Vagina (tissue), 2 donors: ENCODE results near the gene PHKA1. TPM values are rescaled to one million over a fixed set of nuclear protein-coding genes. Genes with fewer than 3 reads are reported as not detected.
"Not testable (repeated sequence)": the region's sequence is repeated elsewhere in the genome, so short reads cannot be mapped to it uniquely, and the experiment has no call there.

ENCODE experiments used
- DNase-seq, 2 donors: peaks; one replicate each; pipeline ENCODE4 v3.0.0-alpha.2; 2017; ENCODE audit errors: extremely low spot score in 2 of 2
- H3K27ac ChIP-seq: fragments of 200-600 bp; sonication (generic); one replicate; pipeline ENCODE4 v1.5.1; 2019
- H3K27me3 ChIP-seq: fragments of 200-600 bp; sonication (generic); one replicate; pipeline ENCODE4 v1.5.1; 2019
- H3K36me3 ChIP-seq, 2 donors: fragments of 200-600 bp; sonication (generic); one replicate each; pipeline ENCODE4 v1.5.1; 2017 to 2019
- H3K4me1 ChIP-seq: fragments of 200-600 bp; sonication (generic); one replicate; pipeline ENCODE4 v1.5.1; 2019
- H3K4me3 ChIP-seq, 2 donors: fragments of 200-600 bp; sonication (generic); 1 replicate in 1 of 2; 2 replicates in 1 of 2; pipeline ENCODE4 v1.5.1; 2016 to 2019
- H3K9me3 ChIP-seq: fragments of 200-600 bp; sonication (generic); one replicate; pipeline ENCODE4 v1.5.1; 2019
- POLR2A ChIP-seq, 2 donors: fragments of 450-650 bp; IDR thresholded peaks; one replicate each; pipeline ENCODE4 v1.6.1; 2017; ENCODE audit warnings: antibody characterized with exemption in 2 of 2, mild to moderate bottlenecking in 2 of 2, moderate library complexity in 2 of 2
- POLR2AphosphoS5 ChIP-seq, 2 donors: sonication (generic); formaldehyde crosslinking; IDR thresholded peaks; one replicate each; pipeline ENCODE4 v1.9.0; 2017; ENCODE audit warnings: antibody characterized with exemption in 2 of 2, mild to moderate bottlenecking in 2 of 2, low read depth in 1 of 2; ENCODE audit not compliant: insufficient read depth in 1 of 2
- intact Hi-C: fragments of 100-400 bp; cut with DNase I; formaldehyde crosslinking; loops from one replicate; pipeline ENCODE4 v1.15.1; 2023
- total RNA-seq: library from RNA; depleted of rRNA; stranded (reverse); fragments of >200 nt; gene quantifications from one replicate; pipeline ENCODE4 v1.2.3, GENCODE V29; 2016
- TF ChIP-seq, protein P1 (sequence below), 3 experiments: fragments of 450-650 bp in 2 of 3; fragments of 200-600 bp in 1 of 3; sonication (generic) in 1 of 3; IDR thresholded peaks; one replicate each; pipeline ENCODE4 v1.5.1; 2017 to 2019; ENCODE audit warnings: antibody characterized with exemption in 3 of 3, mild to moderate bottlenecking in 2 of 3, moderate library complexity in 2 of 3

The PHKA1 gene
- total RNA-seq, 1 donor from 2014 or later = 5.2 TPM

DNA sequence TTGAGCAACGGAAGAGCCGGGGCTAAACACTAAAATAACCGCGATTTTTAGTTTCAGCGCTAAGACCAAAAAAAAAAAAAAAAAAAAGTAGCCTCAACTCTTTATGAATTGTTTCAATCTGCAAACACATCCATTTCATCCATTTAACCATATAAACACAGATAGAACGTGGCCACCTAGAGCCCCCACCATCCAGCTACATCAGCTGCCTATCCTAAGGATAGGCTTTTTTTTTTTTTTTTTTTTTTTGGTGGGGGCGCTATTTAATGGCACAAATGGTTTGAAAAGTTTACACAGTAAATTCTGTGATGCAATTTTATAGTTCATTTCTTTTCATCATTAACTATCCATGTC is 141.0 kb downstream of the PHKA1 start:
- TF ChIP-seq POLR2A (IDR thresholded peaks at IDR 0.05) = no peak
- intact Hi-C loops = no loop called here
- Histone ChIP-seq H3K4me1 (peaks cover 5% of the 10 kb centered on the region), H3K27me3 (no peaks in the 10 kb centered on the region), H3K27ac (peak overlapping the region; percentile 60), H3K9me3 (no peaks in the 10 kb centered on the region), H3K4me3 (peak overlapping the region; percentile 55 to 61), H3K36me3 (no peaks in the 10 kb centered on the region)
- no peak for DNase-seq

DNA sequence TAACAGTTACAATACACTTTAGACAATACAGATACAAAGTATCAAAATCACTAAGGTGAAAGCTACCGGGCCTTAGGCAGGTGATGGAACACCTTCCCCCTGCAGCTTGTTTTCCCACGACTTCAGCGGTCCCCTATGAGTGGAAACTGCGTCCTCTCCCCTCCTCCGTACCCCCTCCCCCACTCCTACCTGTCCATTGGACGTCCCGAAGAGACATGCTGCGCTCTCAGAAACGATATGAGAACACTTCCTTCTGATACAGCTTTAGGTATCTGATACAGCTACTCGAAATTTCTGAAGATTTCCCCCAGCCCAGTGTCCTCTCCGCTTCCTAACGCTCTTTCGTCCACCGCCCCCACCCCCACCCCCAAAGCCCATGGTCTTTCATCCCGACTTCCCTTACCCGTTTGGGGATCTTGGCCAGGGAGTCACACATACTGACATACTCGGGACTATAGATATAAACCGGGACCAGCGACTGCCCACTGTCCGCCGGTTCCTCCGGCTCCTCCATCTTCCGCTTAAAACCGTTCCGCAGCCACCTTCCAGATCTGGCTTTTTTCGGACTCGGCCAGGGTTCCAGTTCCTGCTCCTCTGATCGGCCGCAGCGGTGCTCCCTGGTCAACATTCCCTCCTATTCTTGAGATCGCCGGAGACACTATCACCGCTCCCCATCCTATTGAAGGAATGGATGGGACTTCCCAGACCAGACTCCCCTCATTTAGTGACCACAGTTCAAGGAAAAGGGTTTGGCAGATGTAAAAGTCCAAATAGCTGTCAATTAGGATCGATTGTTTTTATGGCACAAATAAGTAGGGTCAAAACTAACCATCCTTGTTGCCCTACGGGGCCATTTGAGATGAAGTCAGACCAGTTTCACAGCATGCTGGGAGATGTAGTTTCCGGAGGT is 141.6 kb downstream of the PHKA1 start, which contains the start of gene HDAC8:
Gene HDAC8, minus strand, starts transcription at position 596 of the 910 bp plus-strand sequence. Its CDS starts 82 bp downstream, at position 514.
- Histone ChIP-seq H3K36me3 (no peaks in the 10 kb centered on the region), H3K27ac (peak within 1 kb of the TSS; percentile 60), H3K4me3 (peak within 1 kb of the TSS; percentile 55 to 61), H3K9me3 (no peaks in the 10 kb centered on the region), H3K4me1 (peaks cover 5% of the 10 kb centered on the region), H3K27me3 (no peaks in the 10 kb centered on the region)
- intact Hi-C loops = no loop called here
- TF ChIP-seq, protein P1, sequence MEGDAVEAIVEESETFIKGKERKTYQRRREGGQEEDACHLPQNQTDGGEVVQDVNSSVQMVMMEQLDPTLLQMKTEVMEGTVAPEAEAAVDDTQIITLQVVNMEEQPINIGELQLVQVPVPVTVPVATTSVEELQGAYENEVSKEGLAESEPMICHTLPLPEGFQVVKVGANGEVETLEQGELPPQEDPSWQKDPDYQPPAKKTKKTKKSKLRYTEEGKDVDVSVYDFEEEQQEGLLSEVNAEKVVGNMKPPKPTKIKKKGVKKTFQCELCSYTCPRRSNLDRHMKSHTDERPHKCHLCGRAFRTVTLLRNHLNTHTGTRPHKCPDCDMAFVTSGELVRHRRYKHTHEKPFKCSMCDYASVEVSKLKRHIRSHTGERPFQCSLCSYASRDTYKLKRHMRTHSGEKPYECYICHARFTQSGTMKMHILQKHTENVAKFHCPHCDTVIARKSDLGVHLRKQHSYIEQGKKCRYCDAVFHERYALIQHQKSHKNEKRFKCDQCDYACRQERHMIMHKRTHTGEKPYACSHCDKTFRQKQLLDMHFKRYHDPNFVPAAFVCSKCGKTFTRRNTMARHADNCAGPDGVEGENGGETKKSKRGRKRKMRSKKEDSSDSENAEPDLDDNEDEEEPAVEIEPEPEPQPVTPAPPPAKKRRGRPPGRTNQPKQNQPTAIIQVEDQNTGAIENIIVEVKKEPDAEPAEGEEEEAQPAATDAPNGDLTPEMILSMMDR (IDR thresholded peaks at IDR 0.05) = no peak
- TF ChIP-seq POLR2AphosphoS5 (IDR thresholded peaks at IDR 0.05; ENCODE audit: insufficient read depth in 1 of 2, low read depth in 1 of 2) = peak in 1 of 2 donors; percentile 14
- no peak for DNase-seq

DNA sequence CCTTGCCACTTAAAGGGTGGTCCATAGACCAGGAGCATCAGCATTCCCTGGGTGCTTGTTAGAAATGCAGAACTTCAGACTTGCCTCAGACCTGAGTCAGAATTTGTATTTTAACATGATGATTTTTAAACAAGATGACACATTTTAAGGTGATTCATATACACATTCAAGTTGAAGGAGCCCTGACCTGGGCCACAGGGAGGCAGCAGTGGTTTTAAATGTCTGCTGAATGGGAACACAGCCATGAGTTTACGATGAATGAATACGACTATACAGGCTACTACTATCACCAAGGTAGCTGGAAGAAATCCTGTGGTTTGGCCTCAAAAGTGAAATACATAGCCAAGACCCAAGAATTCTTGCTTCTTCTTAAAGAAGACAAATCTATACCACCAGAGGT is 144.3 kb downstream of the PHKA1 start:
- no peak for DNase-seq
- intact Hi-C loops = no loop called here
- Histone ChIP-seq H3K4me3 (no peak overlapping the region), H3K4me1 (peaks cover 5% of the 10 kb centered on the region), H3K9me3 (no peaks in the 10 kb centered on the region), H3K36me3 (peaks cover 0 to 15% of the 10 kb centered on the region in 2 donors), H3K27me3 (no peaks in the 10 kb centered on the region), H3K27ac (no peak overlapping the region)
- TF ChIP-seq POLR2A (IDR thresholded peaks at IDR 0.05) (no peak), POLR2AphosphoS5 (IDR thresholded peaks at IDR 0.05; ENCODE audit: insufficient read depth in 1 of 2, low read depth in 1 of 2) (no peak)
- TF ChIP-seq, protein P1 (IDR thresholded peaks at IDR 0.05) = no peak

DNA sequence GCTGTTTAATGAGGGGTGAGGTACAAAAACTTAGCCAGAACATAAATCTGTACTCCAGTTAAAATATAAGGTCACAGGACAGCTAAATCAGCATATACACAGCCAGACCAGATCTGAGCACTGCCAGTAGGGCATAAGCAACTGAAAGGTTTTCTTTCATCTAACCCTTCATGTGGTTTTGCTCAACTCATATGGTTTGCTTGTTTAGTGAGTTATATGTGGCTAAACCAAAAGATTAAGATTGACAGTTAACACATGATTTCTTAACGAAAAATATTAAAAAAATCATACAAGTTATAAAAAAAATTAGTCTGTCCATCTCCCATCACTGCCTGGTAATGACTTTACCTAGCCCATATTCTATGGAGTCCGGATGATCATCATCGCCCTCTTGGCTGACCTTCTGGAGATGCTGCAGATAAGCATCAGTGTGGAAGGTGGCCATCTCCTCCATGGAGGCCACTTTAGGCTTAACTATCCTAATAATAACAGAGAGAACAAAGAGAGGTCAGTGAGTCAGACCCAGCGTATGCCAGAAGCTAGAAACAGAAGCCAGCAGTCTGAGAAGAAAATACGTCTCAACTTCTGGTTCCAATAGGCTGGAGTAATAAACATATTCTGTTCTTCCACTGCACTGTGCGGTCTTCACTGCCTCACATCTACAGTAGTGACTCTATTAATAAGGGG is 145.6 kb downstream of the PHKA1 start:
- peaks cover 0 to 15% of the 10 kb centered on the region in 2 donors for H3K36me3 ChIP-seq
- no peaks in the 10 kb centered on the region for H3K27me3 ChIP-seq

DNA sequence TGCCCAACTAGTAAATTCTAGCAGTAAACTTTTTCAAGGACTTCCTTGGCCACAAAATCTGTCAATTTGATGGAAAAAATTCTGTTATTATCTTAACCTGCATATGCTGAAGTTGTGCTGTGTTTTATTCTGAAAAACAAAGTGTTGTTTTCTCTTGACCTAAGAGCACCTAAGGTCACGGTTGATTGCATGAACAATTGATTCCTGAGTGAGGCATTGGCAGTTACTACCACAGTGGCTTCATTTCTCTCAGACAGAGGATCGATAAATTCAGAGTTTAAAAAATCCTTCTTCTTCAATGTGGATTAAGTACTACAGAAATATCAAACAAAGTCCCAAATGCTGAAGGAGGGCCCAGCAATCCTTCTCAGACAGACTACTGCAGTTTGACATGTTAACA is 147.7 kb downstream of the PHKA1 start:
- Histone ChIP-seq H3K36me3 (peaks cover 0 to 15% of the 10 kb centered on the region in 2 donors), H3K4me3 (no peak overlapping the region), H3K9me3 (no peaks in the 10 kb centered on the region), H3K27me3 (no peaks in the 10 kb centered on the region), H3K4me1 (peaks cover 2% of the 10 kb centered on the region), H3K27ac (no peak overlapping the region)
- no peak for DNase-seq
- TF ChIP-seq, protein P1 (IDR thresholded peaks at IDR 0.05) = no peak
- TF ChIP-seq POLR2AphosphoS5 (IDR thresholded peaks at IDR 0.05; ENCODE audit: insufficient read depth in 1 of 2, low read depth in 1 of 2) (no peak), POLR2A (IDR thresholded peaks at IDR 0.05) (no peak)
- intact Hi-C loops = no loop called here

More for the DNA sequence above, 145.6 kb downstream of the PHKA1 start:
- H3K9me3 ChIP-seq = no peaks in the 10 kb centered on the region
- H3K27ac ChIP-seq = no peak overlapping the region
- no peak overlapping the region for H3K4me3 ChIP-seq
- peaks cover 5% of the 10 kb centered on the region for H3K4me1 ChIP-seq
- no peak for TF ChIP-seq POLR2A (IDR thresholded peaks at IDR 0.05)
- TF ChIP-seq, protein P1 (IDR thresholded peaks at IDR 0.05) = no peak
- TF ChIP-seq POLR2AphosphoS5 (IDR thresholded peaks at IDR 0.05; ENCODE audit: insufficient read depth in 1 of 2, low read depth in 1 of 2) = no peak
- no peak for DNase-seq
- intact Hi-C loops = no loop called here

DNA sequence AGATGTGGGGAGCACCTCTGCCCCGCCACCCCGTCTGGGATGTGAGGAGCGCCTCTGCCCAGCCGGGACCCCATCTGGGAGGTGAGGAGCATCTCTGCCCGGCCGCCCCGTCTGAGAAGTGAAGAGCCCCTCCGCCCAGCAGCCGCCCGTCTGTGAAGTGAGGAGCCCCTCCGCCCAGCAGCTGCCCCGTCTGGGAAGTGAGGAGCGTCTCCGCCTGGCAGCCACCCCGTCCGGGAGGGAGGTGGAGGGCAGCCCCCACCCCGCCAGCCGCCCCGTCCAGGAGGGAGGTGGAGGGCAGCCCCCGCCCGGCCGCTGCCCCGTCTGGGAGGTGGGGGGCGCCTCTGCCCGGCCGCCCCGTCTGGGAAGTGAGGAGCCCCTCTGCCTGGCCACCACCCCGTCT is 154.5 kb downstream of the PHKA1 start:
- DNase-seq, H3K4me1 ChIP-seq, H3K36me3 ChIP-seq, H3K27ac ChIP-seq, H3K9me3 ChIP-seq, intact Hi-C loops, H3K27me3 ChIP-seq, H3K4me3 ChIP-seq: not testable (repeated sequence)
